Measurements from ENCODE around the gene ERGIC3. TPM values are rescaled to one million over a fixed set of nuclear protein-coding genes. Genes with fewer than 3 reads are reported as not detected.

ERGIC3 gene
- total and polyA plus RNA-seq, 2 of the 13 experiments (the other 11 are each of a cell fraction or from before 2014, with no cell fraction given), result 407 to 670 TPM

GRCh38 chr20:35541783-35542662, at the start of gene ERGIC3 (continued):
- TF ChIP-seq ZNF407 (CRISPR knock-in tag; IDR thresholded peaks at IDR 0.05; ENCODE audit: not compliant biosample characterization), result peak; percentile 96
- TF ChIP-seq ZNF484 (CRISPR knock-in tag; IDR thresholded peaks at IDR 0.05; ENCODE audit: borderline replicate concordance, low read depth), result no peak; the same call in 1 of the 2 replicates
- peak; percentile 79 for TF ChIP-seq ZBTB7A (CRISPR knock-in tag; IDR thresholded peaks at IDR 0.05)
- TF ChIP-seq ARID5B (CRISPR knock-in tag; IDR thresholded peaks at IDR 0.05), result peak; percentile 61
- no peak; the same call in 1 of the 2 replicates for TF ChIP-seq ZFP1 (CRISPR knock-in tag; IDR thresholded peaks at IDR 0.05)
- peak; percentile 60; the same call in 1 of the 2 replicates for TF ChIP-seq ZNF83 (CRISPR knock-in tag; IDR thresholded peaks at IDR 0.05; ENCODE audit: borderline replicate concordance)
- TF ChIP-seq ARID4A (CRISPR knock-in tag; IDR thresholded peaks at IDR 0.05; ENCODE audit: borderline replicate concordance), result peak; percentile 99
- TF ChIP-seq ELF1 (CRISPR knock-in tag; IDR thresholded peaks at IDR 0.05), result peak; percentile 97
- TF ChIP-seq ONECUT2 (CRISPR knock-in tag; IDR thresholded peaks at IDR 0.05), result no peak; the same call in 1 of the 2 replicates
- no peak for TF ChIP-seq ARNT (IDR thresholded peaks at IDR 0.05)
- TF ChIP-seq ZMYM4 (CRISPR knock-in tag; IDR thresholded peaks at IDR 0.05), result peak; percentile 89
- TF ChIP-seq ZNF879 (CRISPR knock-in tag; IDR thresholded peaks at IDR 0.05), result no peak
